GM12878 (cell line): Measurements from ENCODE around the gene CCM2. TPM values are rescaled to one million over a fixed set of nuclear protein-coding genes. Genes with fewer than 3 reads are reported as not detected.

Experiments
- ATAC-seq: fragments of 200-7000 bp; cut with Tn5 transposase; 3 replicates; pipeline ENCODE4 v1.9.1; 2020; ENCODE audit warnings: mild to moderate bottlenecking, moderate library complexity
- BruUV-seq: library from RNA; stranded (reverse); fragments of 400-500 nt; replicated peaks from 2 replicates; lab custom pipeline; 2021; lab: Mats Ljungman, UMichigan
- CTCF ChIA-PET: fragments of 300-600 bp; sonication (Branson Sonifier 250); formaldehyde crosslinking; extraction: SDS; loops from one replicate; lab custom pipeline; 2021; ENCODE audit warnings: inconsistent platforms; lab: Yijun Ruan, JAX
- POLR2A ChIA-PET: fragments of 350-600 bp; formaldehyde crosslinking; extraction: SDS; loops from one replicate; lab custom pipeline; 2021; ENCODE audit warnings: inconsistent platforms; lab: Charles Lee
- RAD21 ChIA-PET: fragments of 300-600 bp; sonication (Branson Sonifier 250); formaldehyde crosslinking; loops from one replicate; lab custom pipeline; 2023; ENCODE audit warnings: antibody characterized with exemption; ENCODE audit not compliant: unreplicated experiment; lab: Charles Lee
- SMC1A ChIA-PET: fragments of 300-600 bp; sonication (Branson Sonifier 250); formaldehyde crosslinking; loops from one replicate; lab custom pipeline; 2023; ENCODE audit not compliant: unreplicated experiment, uncharacterized antibody; lab: Charles Lee
- DNase-seq: peaks from one replicate; pipeline ENCODE4 v3.0.0-alpha.2; 2011; ENCODE audit warnings: low read depth, low spot score
- FAIRE-seq: peaks from 3 replicates; lab custom pipeline; 2011; peaks lifted over from hg19 to GRCh38; lab: Jason Lieb, UNC
- H2AFZ ChIP-seq: 2 replicates; pipeline ENCODE4 v1.6.0; 2011; ENCODE audit warnings: low read depth, low read length, control low read depth; ENCODE audit not compliant: control insufficient read depth
- H3K27ac ChIP-seq: 2 replicates; pipeline ENCODE4 v1.5.1; 2011; ENCODE audit warnings: control low read depth; ENCODE audit not compliant: control insufficient read depth, insufficient read depth
- H3K27me3 ChIP-seq, 2 experiments: replicated peaks in 1 of 2; 2 replicates each; pipeline versions ENCODE4 v1.6.0 to v1.6.1; 2011; ENCODE audit warnings: low read length in 1 of 2; ENCODE audit not compliant: control insufficient read depth in 2 of 2, insufficient read depth in 2 of 2
- H3K36me3 ChIP-seq, 2 experiments: 2 replicates each; pipeline ENCODE4 v1.5.1; 2011; ENCODE audit warnings: low read length in 1 of 2; ENCODE audit not compliant: control insufficient read depth in 2 of 2, insufficient read depth in 2 of 2
- H3K4me1 ChIP-seq: 2 replicates; pipeline ENCODE4 v1.6.1; 2011; ENCODE audit warnings: mild to moderate bottlenecking, low read length, moderate library complexity, mixed read lengths; ENCODE audit not compliant: control insufficient read depth, insufficient read depth
- H3K4me2 ChIP-seq: 2 replicates; pipeline ENCODE4 v1.6.0; 2011; ENCODE audit warnings: control low read depth; ENCODE audit not compliant: control insufficient read depth, insufficient read depth
- H3K4me3 ChIP-seq: fragments of 200-600 bp; sonication (generic); 2 replicates; pipeline ENCODE4 v1.5.1; 2016
- H3K79me2 ChIP-seq: 2 replicates; pipeline ENCODE4 v1.6.0; 2011; ENCODE audit warnings: low read length; ENCODE audit not compliant: control insufficient read depth, insufficient read depth
- H3K9ac ChIP-seq: 2 replicates; pipeline ENCODE4 v1.8.0; 2011; ENCODE audit warnings: low read length, control low read depth, mixed read lengths; ENCODE audit not compliant: control insufficient read depth, insufficient read depth
- H3K9me3 ChIP-seq: replicated peaks from 3 replicates; pipeline ENCODE4 v1.5.1; 2011; ENCODE audit warnings: mild to moderate bottlenecking, low read length; ENCODE audit not compliant: control insufficient read depth, insufficient read depth
- H4K20me1 ChIP-seq: 2 replicates; pipeline ENCODE4 v1.6.0; 2011; ENCODE audit not compliant: control insufficient read depth, insufficient read depth
- CBFB ChIP-seq: IDR thresholded peaks from 2 replicates; pipeline ENCODE4 v1.6.1; 2016; ENCODE audit warnings: antibody characterized with exemption, low read depth
- CREM ChIP-seq: IDR thresholded peaks from 2 replicates; pipeline ENCODE4 v1.6.1; 2014; ENCODE audit warnings: antibody characterized with exemption, low read depth
- NBN ChIP-seq: fragments of 450-650 bp; IDR thresholded peaks from 2 replicates; pipeline ENCODE4 v1.6.1; 2016
- NFYB ChIP-seq: IDR thresholded peaks from 2 replicates; pipeline ENCODE4 v1.6.1; 2011; ENCODE audit warnings: low read depth, mild to moderate bottlenecking, low read length, improper control_type of control experiment, moderate library complexity; ENCODE audit not compliant: insufficient read depth
- NR2C2 ChIP-seq: IDR thresholded peaks from 2 replicates; pipeline ENCODE4 v1.6.1; 2011; ENCODE audit warnings: borderline replicate concordance, low read depth; ENCODE audit not compliant: control insufficient read depth, insufficient read length
- SMC3 ChIP-seq: IDR thresholded peaks from 2 replicates; pipeline ENCODE4 v1.6.1; 2011; ENCODE audit warnings: low read length, improper control_type of control experiment, borderline replicate concordance
- SPI1 ChIP-seq: IDR thresholded peaks from 2 replicates; pipeline ENCODE4 v1.6.1; 2011; ENCODE audit warnings: low read depth, mild to moderate bottlenecking, low read length, moderate library complexity, borderline replicate concordance; ENCODE audit not compliant: insufficient read depth
- TCF12 ChIP-seq: IDR thresholded peaks from 2 replicates; pipeline ENCODE4 v1.6.1; 2011; ENCODE audit warnings: low read depth, mild to moderate bottlenecking, low read length
- WGBS: methylation state at CpG from one replicate; pipeline ENCODE4 v1.1.6; 2016; ENCODE audit warnings: low lambda C conversion rate; ENCODE audit not compliant: insufficient replicate concordance, insufficient coverage; ENCODE audit errors: missing lambda C conversion rate; 5-methylcytosine and 5-hydroxymethylcytosine counted together
- in situ Hi-C: fragments of 300-500 bp; cut with MboI; formaldehyde crosslinking; loops from 9 replicates; pipeline ENCODE4 v1.14.3; 2018; ENCODE audit warnings: mixed read lengths
- intact Hi-C: fragments of 100-400 bp; cut with micrococcal nuclease; formaldehyde crosslinking; loops from one replicate; pipeline ENCODE4 v1.14.2; 2022; ENCODE audit not compliant: unreplicated experiment
- polyA plus RNA-seq, 11 experiments: library from polyadenylated mRNA; depleted of rRNA in 4 of 11; unstranded in 6 of 11; stranded (reverse) in 5 of 11; fragments of >200 nt; fragmentation: Nextera tagmentation in 4 of 11; fragmentation: Illumina TruSeq in 1 of 11; extraction: Ambion mirVana in 4 of 11; extraction: Trizol in 1 of 11; gene quantifications; 1 replicate in 1 of 11; 2 replicates in 10 of 11; pipeline versions ENCODE4 v1.2.1 to v1.2.3, GENCODE V29; 2011 to 2016; ENCODE audit warnings: inconsistent platforms in 2 of 11, missing spikeins in 2 of 11, low read depth in 1 of 11
- total RNA-seq, 4 experiments: library from RNA; depleted of rRNA in 3 of 4; stranded (reverse); fragments of >200 nt in 3 of 4; fragmentation: Illumina TruSeq in 1 of 4; extraction: Trizol in 1 of 4; gene quantifications; 2 replicates each; pipeline versions ENCODE4 v1.2.1 to v1.2.3, GENCODE V29; 2013 to 2021

Gene CCM2
- total and polyA plus RNA-seq, 10 of the 15 experiments (the other 5 are each of a cell fraction or from before 2014, with no cell fraction given): 1.00 to 82.3 (median 48.7) TPM

- Histone ChIP-seq H2AFZ (no peak overlapping the region), H3K9ac (no peak overlapping the region), H3K27me3 (no peaks in the 10 kb centered on the region), H3K4me1 (0 out of 2 replicates have a peak, but pooled peaks cover 8% of the 10 kb centered on the region), H4K20me1 (peaks cover 4% of the 10 kb centered on the region; the same call in 1 of the 2 replicates), H3K9me3 (no peaks in the 10 kb centered on the region), H3K4me3 (no peak overlapping the region), H3K27ac (peak overlapping the region; percentile 1), H3K79me2 (peaks cover 19% of the 10 kb centered on the region), H3K36me3 (peaks cover 15 to 34% of the 10 kb centered on the region in 2 experiments), H3K4me2 (no peak overlapping the region)
- POLR2A ChIA-PET: interaction anchor here (1.0 kb wide), 1 partner anchor 61 kb away, joined by 3 read pairs; no protein-coding TSS in a partner anchor
- CTCF ChIA-PET: interaction anchor here (0.6 to 0.9 kb wide), 3 partner anchors 42 to 88 kb away, joined by 3 read pairs; no protein-coding TSS in a partner anchor
- 100% methylated on average over 1 of the region's 1 CpG for WGBS
- no TSS peak for BruUV-seq
- TF ChIP-seq CBFB (no peak), CREM (no peak), SMC3 (no peak), NFYB (no peak), TCF12 (no peak), NBN (no peak), NR2C2 (no peak), SPI1 (peak; percentile 63; the same call in 1 of the 2 replicates)
- intact Hi-C loops: no loop called here
- SMC1A ChIA-PET: interaction anchor here (1.1 to 2.2 kb wide), 5 partner anchors 10 to 88 kb away, joined by 3 to 7 read pairs (median 4); no protein-coding TSS in a partner anchor
- DNase-seq (no peak), ATAC-seq (peak; percentile 73), FAIRE-seq (no peak)
- RAD21 ChIA-PET: interaction anchor here (0.7 to 1.8 kb wide), 6 partner anchors 16 to 88 kb away, joined by 3 to 10 read pairs (median 4); no protein-coding TSS in a partner anchor
- in situ Hi-C loops: no loop called here
These were observed 61.9 kb downstream of the CCM2 start for GRCh38 chr7:45061806-45062425.
